Measurements from ENCODE around the gene DHX34.

DHX34 gene

DNA sequence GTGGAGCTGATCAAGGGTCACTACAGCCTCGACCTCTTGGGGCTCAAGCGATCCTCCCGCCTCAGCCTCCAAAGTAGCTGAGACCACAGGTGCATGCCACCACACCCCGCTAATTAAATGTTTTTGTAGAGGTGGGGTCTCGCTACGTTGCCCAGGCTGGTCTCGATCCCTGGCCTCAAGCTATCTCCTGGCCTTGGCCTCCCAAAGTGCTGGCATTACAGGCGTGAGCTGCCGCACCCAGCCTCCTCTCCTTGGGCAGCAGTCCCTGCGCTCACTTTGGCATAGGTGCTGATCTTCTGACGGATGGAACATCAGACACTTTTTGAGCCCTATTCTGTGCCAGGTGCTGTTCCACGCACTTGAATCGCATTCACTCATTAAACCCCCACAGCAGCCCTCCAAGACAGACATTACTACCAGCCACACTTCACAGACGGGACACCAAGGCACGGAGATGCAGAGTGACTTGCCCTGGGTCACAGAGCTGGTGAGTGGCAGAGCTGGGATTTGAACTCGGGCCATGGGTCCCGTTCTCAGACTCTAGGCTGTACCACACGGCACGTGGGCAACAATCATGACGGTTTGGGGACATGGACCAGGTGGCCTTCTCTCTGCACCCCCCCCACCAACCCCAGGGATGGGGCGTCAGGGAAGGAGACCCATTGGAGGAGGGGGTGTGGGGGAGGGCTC lies 67.0 kb downstream of the DHX34 start:
- DNase-seq = no peak

- DNase-seq = no peak
Measured at GRCh38 chr19:47416643-47416985, 67.5 kb downstream of the DHX34 start.

- DNase-seq = no peak
Measured at GRCh38 chr19:47417107-47417745, 68.1 kb downstream of the DHX34 start.

DNA sequence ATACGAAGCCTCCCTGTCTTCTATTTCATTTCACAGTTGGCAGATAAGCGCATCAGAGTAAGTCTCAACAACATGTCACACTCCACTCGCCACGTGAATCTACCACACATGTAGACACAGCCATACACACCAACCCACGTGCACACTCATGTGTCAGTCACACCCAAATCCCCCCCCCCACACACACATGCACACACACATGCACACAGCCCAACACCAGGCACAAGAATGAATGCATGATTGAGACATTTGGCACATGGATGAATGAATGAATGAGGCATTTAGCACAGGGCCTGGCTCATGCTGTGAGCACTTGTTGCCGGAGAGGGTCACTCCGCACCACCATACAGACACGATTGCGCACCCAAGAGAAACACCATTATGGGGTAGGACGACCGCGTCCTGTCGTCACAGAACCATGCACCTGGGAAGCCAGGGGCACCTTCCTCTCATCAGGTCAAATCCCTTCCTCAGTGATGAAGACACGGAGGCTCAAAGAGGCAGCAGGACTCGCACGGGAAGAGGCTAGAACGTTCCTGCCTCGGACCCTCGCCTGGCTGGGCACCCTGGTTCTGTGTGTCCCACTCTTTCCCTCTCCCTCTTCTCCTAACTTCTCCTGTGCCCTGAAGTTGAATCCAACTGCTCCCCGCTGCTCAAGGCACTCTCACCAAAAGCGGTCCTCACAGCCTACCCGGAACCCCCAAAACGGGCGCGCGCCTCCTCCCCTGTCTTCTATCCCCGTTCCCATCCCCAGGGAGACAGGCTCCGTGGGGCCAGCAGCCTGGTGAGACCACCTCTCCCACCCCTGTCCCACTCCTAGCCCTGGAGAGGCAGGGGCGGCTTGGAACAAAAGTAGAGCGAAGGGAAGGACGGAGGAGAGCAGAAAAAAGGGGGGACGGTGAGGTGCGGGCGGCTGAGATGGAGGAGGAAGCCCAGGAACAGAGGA lies 68.9 kb downstream of the DHX34 start:
- DNase-seq = peak in 8 of 56 donors; percentile 11 to 42 (median 24)

DNA sequence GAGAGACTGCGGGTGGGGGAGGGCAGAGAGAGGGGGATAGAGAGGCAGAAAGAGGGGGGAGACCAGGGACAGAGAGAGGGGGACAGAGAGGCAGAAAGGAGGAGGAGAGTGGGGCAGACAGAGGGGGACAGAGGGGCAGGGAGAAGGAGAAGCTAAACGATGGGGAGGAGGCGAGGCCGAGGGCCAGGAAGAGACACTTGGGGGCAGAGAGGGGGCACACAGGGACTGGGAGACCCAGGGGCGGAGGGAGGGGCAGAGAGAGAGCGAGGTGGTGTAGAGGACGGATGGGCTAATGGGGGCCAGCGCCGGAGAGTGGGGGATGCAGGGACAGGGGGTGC lies 69.5 kb downstream of the DHX34 start:
- DNase-seq = no peak

- DNase-seq = no peak
Measured at GRCh38 chr19:47419030-47419783, 70.1 kb downstream of the DHX34 start, which contains the start of gene MEIS3. TSS of gene MEIS3 (minus strand) at chr19:47419527. CDS start at chr19:47419081, 446 bp downstream.

- DNase-seq = no peak
Measured at GRCh38 chr19:47419789-47420188, 70.7 kb downstream of the DHX34 start.

DNA sequence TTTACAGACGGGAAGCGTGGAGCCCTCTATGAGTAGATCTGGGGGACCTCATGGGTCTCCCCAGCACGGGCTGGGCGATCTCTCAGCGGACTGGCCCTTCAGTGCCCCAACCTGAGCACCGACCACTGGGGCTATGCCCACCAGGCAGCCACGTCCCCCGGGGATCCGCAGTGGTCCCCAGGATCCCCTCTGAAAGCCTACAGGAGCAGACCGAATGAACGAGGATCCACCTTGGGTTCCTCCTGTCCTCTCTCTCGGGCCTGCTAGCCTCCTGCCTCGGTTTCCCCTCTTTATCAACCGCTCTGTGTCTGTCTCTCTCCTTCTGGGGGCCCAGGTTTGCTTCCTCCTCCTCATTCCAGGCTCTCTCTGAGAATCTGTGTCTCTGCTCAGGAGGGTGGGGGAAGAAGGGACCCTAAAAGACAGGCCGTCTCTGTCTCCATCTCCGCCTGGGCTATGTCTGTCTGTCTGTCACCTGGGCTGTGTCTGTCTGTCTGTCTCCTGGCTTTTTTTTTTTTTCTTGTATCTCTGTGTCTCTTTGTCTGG lies 72.2 kb downstream of the DHX34 start:
- DNase-seq = no peak

GRCh38 chr19:47421844-47422395 lies 72.8 kb downstream of the DHX34 start:
- peak in 1 of 56 donors; percentile 28 for DNase-seq

- DNase-seq = no peak
Measured at GRCh38 chr19:47422417-47423163, 73.5 kb downstream of the DHX34 start.

DNA sequence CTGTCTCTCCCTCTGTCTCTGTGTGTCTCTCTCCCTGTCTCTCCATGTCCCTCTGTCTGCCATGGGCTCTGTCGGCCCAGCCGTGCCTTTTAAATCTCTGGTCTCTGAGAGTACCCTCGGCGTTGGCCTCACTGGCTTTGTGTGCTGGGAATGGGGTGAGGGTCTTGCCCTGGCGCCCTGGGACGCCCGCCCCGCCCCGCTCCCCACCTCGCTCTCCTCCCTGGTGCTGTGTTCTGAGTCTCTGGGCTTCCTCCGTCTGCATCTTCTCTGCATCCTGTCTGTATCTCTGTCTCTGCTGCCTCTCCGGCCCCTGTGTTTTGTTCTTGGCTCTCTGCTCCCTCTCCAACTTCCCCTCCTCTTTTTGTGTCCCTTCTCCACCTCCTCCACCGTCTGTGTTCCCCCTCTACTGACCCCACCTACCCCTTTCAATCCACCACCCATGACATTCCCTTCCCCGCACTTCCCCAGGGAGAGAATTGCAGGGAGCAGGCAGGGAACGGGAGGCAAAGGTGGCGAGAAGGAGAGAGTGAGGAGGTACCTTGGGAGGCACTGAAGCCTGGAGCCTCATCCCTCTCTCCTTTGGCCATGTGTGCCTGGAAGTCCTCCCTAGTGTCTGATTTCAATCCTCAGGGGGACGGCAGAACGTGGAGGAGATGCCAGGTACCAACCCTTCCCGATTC lies 74.2 kb downstream of the DHX34 start:
- no peak for DNase-seq

- DNase-seq = peak in 30 of 56 donors; percentile 10 to 62 (median 32)
Measured at GRCh38 chr19:47427241-47428176, 78.4 kb downstream of the DHX34 start.

GRCh38 chr19:47428177-47428894 lies 79.2 kb downstream of the DHX34 start:
- DNase-seq = peak in 53 of 56 donors; percentile 12 to 98 (median 79)

DNA sequence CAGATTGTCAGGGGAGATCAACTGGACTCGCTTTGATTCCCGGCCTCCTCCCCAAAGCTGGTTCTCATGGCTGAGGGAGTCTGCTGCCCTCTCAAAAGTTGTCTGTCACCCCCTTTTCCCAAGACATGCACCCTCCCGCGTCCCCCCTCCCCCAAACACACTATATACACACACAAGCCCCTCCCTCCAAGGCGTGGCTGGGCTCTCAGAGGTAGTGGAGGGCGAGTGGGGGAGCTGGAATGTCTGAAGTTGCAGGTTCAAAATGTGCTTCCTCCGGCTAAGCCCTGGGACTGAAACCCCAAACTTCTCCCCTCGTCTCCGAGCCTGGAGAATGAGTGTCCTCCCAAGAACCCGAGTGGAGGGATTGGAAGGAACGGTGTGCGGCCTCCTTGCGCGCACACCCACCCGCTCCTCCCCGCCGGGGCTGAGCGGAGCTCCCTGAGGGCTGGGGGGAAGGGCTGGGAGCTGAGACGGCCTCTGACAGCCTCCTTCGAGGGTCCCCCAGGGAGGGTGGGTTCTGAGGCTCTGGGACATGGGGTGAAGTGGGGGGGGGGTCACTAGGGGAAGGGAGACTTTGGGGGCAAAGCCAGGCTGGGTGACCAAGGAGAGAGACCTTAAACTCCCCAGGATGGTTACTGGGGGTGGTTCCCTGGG lies 80.2 kb downstream of the DHX34 start:
- no peak for DNase-seq

DNA sequence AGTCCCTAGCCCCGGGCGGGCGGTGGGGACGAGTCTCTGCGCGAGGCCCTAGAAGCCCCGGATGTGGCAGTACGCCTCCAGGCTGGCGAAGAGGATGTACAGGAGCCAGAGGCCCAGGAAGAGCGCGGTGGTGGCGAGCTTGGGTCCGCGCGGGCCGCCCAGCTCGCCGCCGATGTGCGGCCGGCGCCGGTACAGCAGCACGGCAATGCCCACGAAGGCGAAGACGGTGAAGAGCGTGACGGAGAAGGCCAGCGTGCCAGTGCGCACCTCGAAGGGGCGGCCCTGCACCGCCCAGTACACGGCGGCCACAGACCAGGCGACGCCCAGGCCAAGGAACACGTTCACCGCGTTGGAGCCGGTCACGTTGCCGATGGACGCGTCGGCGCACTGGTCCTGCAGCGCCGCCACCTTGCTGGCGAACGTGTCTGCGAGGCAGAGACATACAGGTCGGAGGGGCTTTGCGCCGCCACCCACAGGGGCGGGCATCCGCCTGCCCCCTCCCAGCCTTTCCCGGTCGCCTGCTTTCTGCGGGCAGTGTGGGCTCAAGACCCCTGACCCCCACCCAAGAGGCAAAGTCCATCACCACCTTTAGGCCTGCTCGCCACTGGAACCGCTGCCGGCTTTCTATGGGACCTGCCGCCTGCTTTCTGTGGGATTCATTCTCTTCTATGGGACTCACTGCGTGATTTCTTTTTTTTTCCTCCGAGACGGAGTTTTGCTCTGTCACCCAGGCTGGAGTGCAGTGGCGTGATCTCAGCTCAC lies 81.1 kb downstream of the DHX34 start:
- DNase-seq = no peak

DNA sequence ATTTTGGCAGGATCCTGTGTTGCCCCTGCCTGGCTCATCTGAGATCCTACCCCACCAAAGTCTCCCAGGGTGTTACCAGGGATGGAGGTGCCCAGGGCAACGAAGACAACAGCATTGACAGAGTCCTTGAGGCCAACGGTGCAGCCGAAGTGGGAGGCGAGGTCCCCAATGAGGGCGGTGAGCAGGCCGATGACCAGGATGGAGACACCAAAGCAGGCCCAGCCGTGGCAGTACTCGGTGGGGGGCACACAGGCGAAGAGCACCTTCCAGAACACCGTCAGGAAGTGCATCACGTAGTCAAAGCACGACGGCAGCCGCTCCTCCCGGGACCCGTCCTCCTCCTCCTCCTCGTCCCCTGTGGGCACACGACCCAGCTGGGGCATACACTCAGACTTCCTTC lies 83.0 kb downstream of the DHX34 start:
- DNase-seq = no peak

Measured in amygdala (tissue), 56 donors.